Measurements from ENCODE around the gene NXPE2. TPM values are rescaled to one million over a fixed set of nuclear protein-coding genes. Genes with fewer than 3 reads are reported as not detected.

The NXPE2 gene
- total and polyA plus RNA-seq, 2 of the 8 experiments (the other 6 are each of a cell fraction or from before 2014, with no cell fraction given) = not detected

DNA sequence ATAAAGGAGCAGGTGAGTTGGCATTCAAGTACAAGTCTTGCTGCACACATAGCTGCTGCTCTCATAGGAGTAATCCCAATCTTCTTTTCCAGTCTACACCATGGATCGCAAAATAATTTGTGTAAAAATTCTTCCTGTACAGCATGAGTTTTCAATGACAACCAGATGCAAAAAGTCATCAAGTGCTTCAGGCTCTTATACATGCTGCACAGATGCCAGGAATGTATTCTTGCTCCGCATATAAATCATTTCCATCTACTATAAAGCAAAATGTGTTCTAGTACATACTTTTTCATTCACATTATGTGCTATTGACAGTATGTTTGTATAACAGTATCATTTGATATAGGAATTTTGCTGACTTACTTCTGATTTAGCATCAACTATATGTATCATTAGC is 35.4 kb downstream of the NXPE2 start:
- Histone ChIP-seq H3K56ac (replicated peaks; ENCODE audit: insufficient read length, low read depth, low read length) (no peak overlapping the region), H3K27me3 (replicated peaks in 1 of 4; ENCODE audit: control insufficient read depth in 3 of 4, extremely low read depth in 1 of 4, insufficient read depth in 3 of 4, low read length in 3 of 4) (no peaks in the 10 kb centered on the region), H4K5ac (ENCODE audit: insufficient read length, low read depth, low read length) (no peak overlapping the region), H2BK15ac (ENCODE audit: low read length) (no peak overlapping the region), H3K4me1 (replicated peaks in 1 of 4; ENCODE audit: control insufficient read depth in 3 of 4, insufficient read depth in 4 of 4, low read length in 3 of 4) (no peaks in the 10 kb centered on the region), H2BK120ac (replicated peaks; ENCODE audit: low read depth, low read length) (no peak overlapping the region), H3K79me1 (ENCODE audit: low read depth, low read length) (no peaks in the 10 kb centered on the region), H4K20me1 (replicated peaks in 1 of 2; ENCODE audit: control insufficient read depth in 1 of 2, insufficient read depth in 2 of 2, low read length in 2 of 2) (no peaks in the 10 kb centered on the region), H3K4me3 (ENCODE audit: extremely low read depth in 1 of 4, insufficient read depth in 2 of 4, low read depth in 3 of 4, low read length in 4 of 4) (no peak overlapping the region), H2AFZ (ENCODE audit: low read length) (no peak overlapping the region), H4K91ac (replicated peaks; ENCODE audit: insufficient read length, low read length) (no peak overlapping the region), H3K18ac (ENCODE audit: extremely low read depth, low read length) (no peak overlapping the region), H3K9me3 (ENCODE audit: insufficient read depth in 2 of 2, low read depth in 1 of 2, low read length in 1 of 2) (no peaks in the 10 kb centered on the region), H3K23ac (ENCODE audit: insufficient read length) (no peak overlapping the region), H2AK5ac (ENCODE audit: low read depth, low read length) (no peak overlapping the region), H2BK12ac (ENCODE audit: low read depth, low read length) (no peak overlapping the region), H3K14ac (ENCODE audit: insufficient read length) (no peak overlapping the region), H3K79me2 (ENCODE audit: control insufficient read depth in 1 of 2, insufficient read depth in 2 of 2, low read length in 2 of 2) (no peaks in the 10 kb centered on the region), H3K23me2 (ENCODE audit: low read depth, low read length) (no peaks in the 10 kb centered on the region), H4K8ac (ENCODE audit: extremely low read depth, insufficient read depth, low read length) (no peak overlapping the region), H3K4ac (replicated peaks; ENCODE audit: insufficient read length, low read depth, low read length) (no peak overlapping the region), H3K27ac (ENCODE audit: low read depth, low read length) (no peak overlapping the region), H2BK5ac (ENCODE audit: low read depth, low read length) (no peak overlapping the region), H3K36me3 (ENCODE audit: control insufficient read depth in 2 of 4, insufficient read depth in 4 of 4, low read length in 3 of 4) (no peaks in the 10 kb centered on the region), H3K4me2 (ENCODE audit: insufficient read depth in 1 of 2, low read depth in 2 of 2, low read length in 2 of 2) (no peak overlapping the region), H3K9ac (replicated peaks in 1 of 4; ENCODE audit: extremely low read depth in 1 of 4, low read depth in 3 of 4, low read length in 3 of 4) (no peak overlapping the region), H2BK20ac (ENCODE audit: low read length) (no peak overlapping the region)
- CTCF ChIA-PET (ENCODE audit: partially characterized antibody) = no interaction called here
- POLR2A ChIA-PET (ENCODE audit: partially characterized antibody) = no interaction called here
- DNase-seq (ENCODE audit: low read depth in 1 of 2, low spot score in 2 of 2) (no peak), FAIRE-seq (no peak)
- 96% methylated on average over 2 of the region's 2 CpGs; no CpG with 5 or more reads in 1 of the 2 experiments for WGBS, 2 experiments (ENCODE audit: extremely low coverage in 1 of 2, insufficient coverage in 1 of 2, insufficient read length in 1 of 2, insufficient replicate concordance in 2 of 2, low coverage in 1 of 2, low lambda C conversion rate in 2 of 2, missing lambda C conversion rate in 1 of 2)
- TF ChIP-seq POU5F1 (IDR thresholded peaks at IDR 0.05; ENCODE audit: low read depth, low read length) (no peak), KDM1A (IDR thresholded peaks at IDR 0.05; ENCODE audit: borderline replicate concordance, low read length) (no peak), EGR1 (IDR thresholded peaks at IDR 0.05; ENCODE audit: borderline replicate concordance, low read depth, low read length) (no peak), SIX5 (IDR thresholded peaks at IDR 0.05; ENCODE audit: low read depth, low read length) (no peak), CHD2 (IDR thresholded peaks at IDR 0.05; ENCODE audit: low read length) (no peak), HDAC2 (IDR thresholded peaks at IDR 0.05; ENCODE audit: borderline replicate concordance in 1 of 2, low read depth in 2 of 2, low read length in 2 of 2) (no peak), POLR2AphosphoS5 (IDR thresholded peaks at IDR 0.05; ENCODE audit: low read depth, low read length) (no peak), CBX8 (IDR thresholded peaks at IDR 0.05; ENCODE audit: borderline replicate concordance, low read depth, low read length) (no peak), KDM4A (IDR thresholded peaks at IDR 0.05; ENCODE audit: low read depth, low read length, severe bottlenecking) (no peak)
- TF ChIP-seq, protein P1, sequence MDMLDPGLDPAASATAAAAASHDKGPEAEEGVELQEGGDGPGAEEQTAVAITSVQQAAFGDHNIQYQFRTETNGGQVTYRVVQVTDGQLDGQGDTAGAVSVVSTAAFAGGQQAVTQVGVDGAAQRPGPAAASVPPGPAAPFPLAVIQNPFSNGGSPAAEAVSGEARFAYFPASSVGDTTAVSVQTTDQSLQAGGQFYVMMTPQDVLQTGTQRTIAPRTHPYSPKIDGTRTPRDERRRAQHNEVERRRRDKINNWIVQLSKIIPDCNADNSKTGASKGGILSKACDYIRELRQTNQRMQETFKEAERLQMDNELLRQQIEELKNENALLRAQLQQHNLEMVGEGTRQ (IDR thresholded peaks at IDR 0.05; ENCODE audit: low read length) = no peak
- TF ChIP-seq, protein P2, sequence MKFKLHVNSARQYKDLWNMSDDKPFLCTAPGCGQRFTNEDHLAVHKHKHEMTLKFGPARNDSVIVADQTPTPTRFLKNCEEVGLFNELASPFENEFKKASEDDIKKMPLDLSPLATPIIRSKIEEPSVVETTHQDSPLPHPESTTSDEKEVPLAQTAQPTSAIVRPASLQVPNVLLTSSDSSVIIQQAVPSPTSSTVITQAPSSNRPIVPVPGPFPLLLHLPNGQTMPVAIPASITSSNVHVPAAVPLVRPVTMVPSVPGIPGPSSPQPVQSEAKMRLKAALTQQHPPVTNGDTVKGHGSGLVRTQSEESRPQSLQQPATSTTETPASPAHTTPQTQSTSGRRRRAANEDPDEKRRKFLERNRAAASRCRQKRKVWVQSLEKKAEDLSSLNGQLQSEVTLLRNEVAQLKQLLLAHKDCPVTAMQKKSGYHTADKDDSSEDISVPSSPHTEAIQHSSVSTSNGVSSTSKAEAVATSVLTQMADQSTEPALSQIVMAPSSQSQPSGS (IDR thresholded peaks at IDR 0.05; ENCODE audit: low read length) = no peak
